ENCODE data around the gene CDKAL1. TPM values are rescaled to one million over a fixed set of nuclear protein-coding genes. Genes with fewer than 3 reads are reported as not detected.

CDKAL1 gene
- total and polyA plus RNA-seq, 9 of the 15 experiments (the other 6 are each of a cell fraction or from before 2014, with no cell fraction given), result 11.2 to 36.3 (median 20.1) TPM

DNA sequence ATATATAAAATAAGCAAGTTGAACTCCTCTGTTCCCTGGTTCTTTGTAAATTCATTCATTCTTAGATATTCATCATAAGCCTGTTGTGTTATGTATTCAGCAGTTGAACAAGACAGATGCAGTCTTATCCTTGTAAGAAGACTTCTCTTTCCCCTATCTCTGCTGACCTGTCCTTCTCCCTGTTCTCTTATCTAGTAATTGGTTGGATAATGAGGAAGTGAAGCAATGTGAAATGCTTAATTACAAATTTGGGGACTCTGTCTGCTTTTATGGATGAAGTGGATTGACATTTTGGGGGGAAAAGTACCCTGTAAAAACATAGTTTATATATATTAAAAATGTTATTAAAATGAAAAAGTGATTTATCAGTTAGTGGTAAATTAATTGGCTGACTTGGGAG, 37.0 kb downstream of the CDKAL1 start (continued):
- TF ChIP-seq TEAD4 (IDR thresholded peaks at IDR 0.05; ENCODE audit: low read length) (peak; percentile 92), TEAD4 (CRISPR knock-in tag; IDR thresholded peaks at IDR 0.05; ENCODE audit: borderline replicate concordance) (no peak), FOXM1 (IDR thresholded peaks at IDR 0.05; ENCODE audit: low read depth) (peak; percentile 48; the same call in 1 of the 2 replicates), FOXM1 (CRISPR knock-in tag; IDR thresholded peaks at IDR 0.05; ENCODE audit: low read depth) (no peak), LARP7 (IDR thresholded peaks at IDR 0.05) (no peak), ZKSCAN1 (IDR thresholded peaks at IDR 0.05; ENCODE audit: low read depth, low read length) (no peak), ILK (tag; IDR thresholded peaks at IDR 0.05; ENCODE audit: borderline replicate concordance, low read depth) (no peak), TGIF2 (CRISPR knock-in tag; IDR thresholded peaks at IDR 0.05) (no peak), ARID1B (IDR thresholded peaks at IDR 0.05) (peak; percentile 76), ZC3H8 (IDR thresholded peaks at IDR 0.05) (no peak), TRIM24 (IDR thresholded peaks at IDR 0.05) (peak; percentile 43 to 62; a peak in 2 of 4 replicates), HDGF (IDR thresholded peaks at IDR 0.05) (no peak), ERF (CRISPR knock-in tag; IDR thresholded peaks at IDR 0.05) (no peak), TSC22D4 (tag; IDR thresholded peaks at IDR 0.05) (no peak), ATF7 (IDR thresholded peaks at IDR 0.05) (no peak)
- TF ChIP-seq, protein P1, sequence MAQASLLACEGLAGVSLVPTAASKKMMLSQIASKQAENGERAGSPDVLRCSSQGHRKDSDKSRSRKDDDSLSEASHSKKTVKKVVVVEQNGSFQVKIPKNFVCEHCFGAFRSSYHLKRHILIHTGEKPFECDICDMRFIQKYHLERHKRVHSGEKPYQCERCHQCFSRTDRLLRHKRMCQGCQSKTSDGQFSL (CRISPR knock-in tag; IDR thresholded peaks at IDR 0.05), result no peak
- TF ChIP-seq, protein P1 (tag; IDR thresholded peaks at IDR 0.05), result no peak

Measured in K562 (cell line).